GM18508 (cell line): Measurements from ENCODE around the gene GTF2H4.
"Not testable (repeated sequence)": the region's sequence is repeated elsewhere in the genome, so short reads cannot be mapped to it uniquely, and the experiment has no call there.

Experiments
- ATAC-seq: cut with Tn5 transposase; IDR thresholded peaks from one replicate; pipeline ENCODE4 v1.9.1; 2021; ENCODE audit warnings: moderate number of reproducible peaks; ENCODE audit not compliant: insufficient read depth, unreplicated experiment

Gene GTF2H4

GRCh38 chr6:30917041-30917440, 9.0 kb downstream of the GTF2H4 start:
- no peak for ATAC-seq

GRCh38 chr6:30917487-30917886, 9.5 kb downstream of the GTF2H4 start:
- ATAC-seq = no peak

- ATAC-seq = no peak
Observed at GRCh38 chr6:30918670-30919069, 10.7 kb downstream of the GTF2H4 start.

DNA sequence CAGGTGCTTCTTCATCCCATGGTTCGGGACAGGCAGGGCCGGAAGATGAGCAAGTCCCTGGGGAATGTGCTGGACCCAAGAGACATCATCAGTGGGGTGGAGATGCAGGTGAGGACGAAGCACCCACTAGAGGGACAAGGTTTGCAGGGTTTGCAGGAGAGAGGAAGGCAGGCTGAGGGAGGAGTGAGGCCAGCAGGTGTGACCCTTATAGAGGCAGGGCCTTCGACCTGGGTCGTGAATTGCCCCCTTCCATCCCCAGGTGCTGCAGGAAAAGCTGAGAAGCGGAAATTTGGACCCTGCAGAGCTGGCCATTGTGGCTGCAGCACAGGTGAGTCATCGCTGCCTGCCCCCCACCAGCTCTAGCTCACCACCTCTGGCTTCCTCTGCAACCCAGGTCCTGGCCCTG, 14.4 kb downstream of the GTF2H4 start:
- ATAC-seq = no peak

- ATAC-seq = not testable (repeated sequence)
Observed at GRCh38 chr6:30924040-30924627, 16.1 kb downstream of the GTF2H4 start.

DNA sequence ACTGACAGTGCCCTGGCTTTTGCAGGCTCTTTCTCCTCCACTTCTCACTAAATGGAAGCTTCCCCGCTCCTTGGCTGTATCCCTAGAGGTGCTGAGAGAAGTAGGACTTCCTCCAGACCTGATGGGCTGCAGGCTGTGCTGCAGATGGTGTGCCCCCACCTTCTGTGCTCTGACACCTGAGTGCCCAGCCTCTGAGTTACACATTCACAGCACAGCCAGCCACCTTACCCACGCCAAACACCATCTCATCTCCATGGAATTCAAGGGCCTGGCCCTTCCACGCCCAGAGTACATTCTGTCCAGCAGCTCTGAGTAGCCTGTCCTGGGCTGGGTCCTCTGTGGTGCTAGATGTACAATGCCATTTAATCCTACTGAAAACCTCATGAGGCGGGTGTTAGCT, 18.6 kb downstream of the GTF2H4 start:
- no peak for ATAC-seq

DNA sequence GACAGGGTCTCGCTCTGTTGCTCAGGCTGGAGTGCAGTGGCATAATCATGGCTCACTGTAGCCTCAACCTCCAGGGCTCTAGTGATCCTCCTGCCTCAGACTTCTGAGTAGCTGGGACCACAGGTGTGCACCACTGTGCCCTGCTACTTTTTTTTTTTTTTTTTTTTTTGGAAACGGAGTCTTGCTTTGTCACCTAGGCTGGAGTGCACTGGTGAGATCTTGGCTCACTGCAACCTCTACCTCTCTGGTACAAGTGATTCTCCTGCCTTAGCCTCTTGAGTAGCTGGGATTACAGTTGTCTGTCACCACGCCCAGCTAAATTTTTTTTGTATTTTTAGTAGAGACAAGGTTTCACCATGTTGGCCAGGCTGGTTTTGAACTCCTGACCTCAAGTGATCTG, 19.1 kb downstream of the GTF2H4 start:
- ATAC-seq = not testable (repeated sequence)

DNA sequence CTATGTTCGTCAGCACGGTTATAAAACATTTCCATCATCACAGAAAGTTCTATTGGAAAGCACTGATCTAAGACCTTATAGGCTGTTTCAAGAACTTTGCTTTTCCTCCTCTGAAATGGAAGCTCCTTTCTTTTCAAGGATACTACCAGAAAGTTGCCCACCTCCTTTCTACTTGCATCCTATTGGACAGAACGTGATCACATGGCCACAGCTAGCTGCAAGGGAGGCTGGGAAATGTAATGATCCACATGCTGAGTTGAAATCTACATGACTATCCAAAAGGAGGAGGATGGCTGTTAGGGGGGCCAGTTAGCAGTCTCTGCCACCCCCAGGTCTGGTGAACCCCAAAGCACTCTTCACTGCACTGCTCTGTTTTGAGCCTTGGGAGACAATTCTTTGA, 20.7 kb downstream of the GTF2H4 start:
- ATAC-seq = no peak

GRCh38 chr6:30930506-30930905, 22.5 kb downstream of the GTF2H4 start:
- no peak for ATAC-seq

DNA sequence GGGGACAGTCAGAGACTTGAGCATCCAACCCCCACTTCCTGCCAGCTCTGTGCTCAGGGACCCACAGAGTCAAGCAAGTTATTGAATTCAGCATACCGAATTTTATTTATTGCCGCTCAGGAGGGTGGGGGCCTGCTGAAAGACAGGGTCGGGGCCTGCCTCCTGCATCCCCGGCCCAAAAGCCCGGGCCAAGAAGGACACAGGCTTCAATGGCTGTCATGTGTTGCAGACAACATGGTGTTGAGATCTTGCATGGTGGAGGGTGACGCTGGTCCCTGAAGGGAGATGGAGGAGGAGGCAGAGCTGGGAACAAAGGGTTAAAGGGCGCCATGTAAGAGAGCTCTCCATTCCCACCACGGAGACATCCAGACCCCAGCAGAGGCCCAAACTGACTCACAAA, 23.3 kb downstream of the GTF2H4 start:
- ATAC-seq = no peak

- ATAC-seq = no peak
Observed at GRCh38 chr6:30931969-30932645, 24.1 kb downstream of the GTF2H4 start, which contains the start of gene SFTA2. SFTA2 (minus strand) TSS chr6:30932170; CDS start chr6:30932096, 74 bp downstream.

DNA sequence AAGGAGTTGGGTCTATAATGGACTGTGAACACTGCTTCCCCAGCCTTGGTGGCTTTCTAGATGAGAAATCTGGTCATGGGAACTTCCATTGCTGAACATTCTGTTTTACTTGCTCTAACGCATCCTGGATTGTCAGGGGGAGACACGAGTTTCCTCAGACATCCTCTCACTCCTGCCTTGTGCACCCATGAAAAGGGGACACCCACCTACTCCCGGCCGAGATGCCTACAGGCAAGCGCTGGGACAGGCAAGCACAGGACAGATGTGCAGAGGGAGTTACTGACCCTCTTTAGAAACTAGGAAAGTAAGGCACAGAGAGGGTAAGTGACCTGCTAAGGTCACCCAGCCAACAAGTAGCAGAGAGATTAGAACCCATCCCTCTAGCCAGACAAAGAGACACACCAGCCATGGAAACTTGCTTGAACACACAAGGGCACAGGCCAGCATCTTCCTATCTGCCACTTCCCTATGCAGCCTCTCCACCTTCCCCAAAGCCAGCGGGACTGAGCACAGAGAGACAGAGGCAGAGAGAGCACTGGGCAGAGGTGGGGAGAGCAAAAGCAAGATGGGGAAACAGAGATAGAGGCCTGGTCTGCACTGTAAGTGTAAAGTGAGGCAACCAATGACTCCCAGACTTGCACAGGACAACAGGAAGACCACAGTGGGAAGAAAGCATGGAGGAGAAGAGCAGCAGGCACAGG, 24.8 kb downstream of the GTF2H4 start:
- ATAC-seq = no peak

DNA sequence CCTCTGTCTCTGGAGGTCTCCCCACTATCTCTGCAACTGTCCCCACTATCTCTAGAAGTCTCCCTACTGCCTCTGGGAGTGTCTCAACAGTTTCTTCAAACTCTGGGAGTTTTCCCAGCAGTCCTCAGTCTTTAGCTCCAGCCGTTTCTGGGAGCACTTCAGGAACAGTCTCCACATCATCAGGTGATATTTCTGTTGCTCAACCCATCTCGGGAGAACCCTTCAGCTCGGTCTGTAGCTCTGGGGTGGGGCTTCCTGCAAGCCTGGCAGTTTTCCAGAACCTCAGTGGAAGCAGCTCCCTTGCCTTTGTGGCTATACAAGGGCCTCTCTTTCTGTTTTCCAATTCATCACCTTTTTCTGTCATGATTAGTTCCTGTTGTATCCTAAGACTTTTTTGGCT, 27.0 kb downstream of the GTF2H4 start:
- no peak for ATAC-seq

GRCh38 chr6:30937265-30937664, 29.3 kb downstream of the GTF2H4 start:
- ATAC-seq = no peak

- ATAC-seq = no peak
Observed at GRCh38 chr6:30938730-30939129, 30.7 kb downstream of the GTF2H4 start.

GRCh38 chr6:30939473-30939872, 31.5 kb downstream of the GTF2H4 start:
- ATAC-seq = no peak

DNA sequence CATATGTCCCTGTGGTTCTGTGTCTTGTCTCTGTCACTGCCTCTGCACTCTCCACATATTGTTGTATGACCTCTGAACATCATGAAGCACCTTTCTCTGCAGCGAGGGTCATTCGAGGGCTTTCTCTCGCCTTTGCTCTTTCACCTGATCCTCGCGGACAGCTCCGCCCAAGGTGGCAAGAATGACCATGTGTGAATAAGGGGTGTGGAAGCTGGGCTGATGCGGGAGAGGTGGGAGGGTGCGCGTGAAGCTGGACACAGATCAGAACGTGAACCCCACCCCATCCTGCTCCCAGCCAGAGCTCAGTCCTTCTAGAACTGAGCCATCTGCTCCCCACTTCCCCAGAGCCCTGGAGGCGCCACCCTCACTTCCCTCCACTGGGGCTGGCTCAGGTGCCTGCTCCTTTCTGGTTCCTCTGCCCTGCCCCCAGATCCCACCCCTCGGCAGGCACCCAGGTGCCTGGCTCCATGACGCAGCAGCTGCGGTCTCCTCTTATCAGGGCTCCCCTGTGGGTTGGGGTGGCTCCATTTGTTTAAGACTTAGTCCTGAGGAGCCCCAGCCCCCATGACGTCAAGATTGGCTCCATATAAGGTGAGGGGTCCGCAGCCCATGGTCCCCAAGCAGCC, 32.5 kb downstream of the GTF2H4 start, which contains the start of gene MUCL3:
Gene MUCL3 (plus strand): TSS at position 613 of the 626 bp plus-strand sequence. CDS start 27 bp downstream, outside the sequence.
- no peak for ATAC-seq

DNA sequence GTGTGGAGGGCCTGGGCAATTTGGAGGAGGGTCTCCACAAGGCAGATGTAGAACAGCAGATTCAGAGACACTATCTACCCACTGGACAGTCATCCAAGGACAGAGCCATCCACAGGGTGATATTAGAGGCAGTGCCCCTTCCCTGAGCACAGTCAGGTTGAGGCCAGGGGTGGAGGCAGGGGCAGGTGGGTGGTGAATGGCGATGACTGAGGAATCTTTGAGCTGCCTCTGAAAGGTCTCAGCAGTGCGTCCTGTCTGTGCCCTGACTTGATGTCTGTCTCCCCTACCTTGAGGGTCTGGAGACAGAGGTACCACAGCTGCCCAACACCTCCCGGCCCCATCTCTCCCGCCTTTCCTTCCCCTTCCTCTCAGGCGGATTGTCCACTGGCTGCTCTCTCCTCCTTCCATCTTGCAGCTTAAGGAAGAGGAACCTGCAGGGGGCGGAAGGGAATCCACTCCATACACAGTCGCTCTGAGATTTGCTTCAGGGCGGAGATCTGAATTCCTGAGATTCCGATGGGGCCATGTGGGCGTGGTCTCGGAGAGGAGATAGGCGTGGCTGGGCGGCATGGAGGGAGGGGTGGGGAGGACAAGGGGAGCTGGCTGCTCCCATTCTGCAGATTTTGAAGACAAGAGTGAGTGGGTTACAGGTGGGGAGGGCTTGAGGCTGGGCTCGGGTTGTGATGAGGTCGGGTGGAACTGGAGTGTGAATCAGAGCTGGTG, 34.5 kb downstream of the GTF2H4 start:
- no peak for ATAC-seq

- no peak for ATAC-seq
Observed at GRCh38 chr6:30944051-30944450, 36.0 kb downstream of the GTF2H4 start.

- ATAC-seq = no peak
Observed at GRCh38 chr6:30945281-30945680, 37.3 kb downstream of the GTF2H4 start.
